Measurements from ENCODE around the gene RAPGEF2. TPM values are rescaled to one million over a fixed set of nuclear protein-coding genes. Genes with fewer than 3 reads are reported as not detected.
A peak's percentile ranks its signal among the peaks of the same experiment; 100 is the strongest.

Gene RAPGEF2
- total and polyA plus RNA-seq, 9 of the 15 experiments (the other 6 are each of a cell fraction or from before 2014, with no cell fraction given): 3.1 to 32.6 (median 23.1) TPM

DNA sequence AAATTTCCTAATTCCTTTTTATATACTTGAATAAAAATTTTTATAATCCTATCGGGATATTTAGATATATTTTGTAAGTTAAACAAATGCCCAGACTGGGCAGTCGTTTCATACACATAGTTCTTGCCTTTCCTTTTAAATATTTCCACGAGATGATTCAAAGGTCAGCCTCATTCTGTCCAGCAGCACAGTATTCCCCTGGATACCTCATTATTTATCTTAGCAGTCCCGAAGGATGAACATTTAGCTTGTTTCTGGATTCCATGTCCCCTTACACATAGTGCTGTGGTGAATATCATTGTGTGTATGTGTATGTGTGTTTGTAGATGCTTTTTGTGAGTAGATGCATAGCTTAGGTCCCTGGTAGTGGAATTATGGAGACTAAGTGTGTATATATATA, 38.3 kb downstream of the RAPGEF2 start (continued):
- TF ChIP-seq, protein P1, sequence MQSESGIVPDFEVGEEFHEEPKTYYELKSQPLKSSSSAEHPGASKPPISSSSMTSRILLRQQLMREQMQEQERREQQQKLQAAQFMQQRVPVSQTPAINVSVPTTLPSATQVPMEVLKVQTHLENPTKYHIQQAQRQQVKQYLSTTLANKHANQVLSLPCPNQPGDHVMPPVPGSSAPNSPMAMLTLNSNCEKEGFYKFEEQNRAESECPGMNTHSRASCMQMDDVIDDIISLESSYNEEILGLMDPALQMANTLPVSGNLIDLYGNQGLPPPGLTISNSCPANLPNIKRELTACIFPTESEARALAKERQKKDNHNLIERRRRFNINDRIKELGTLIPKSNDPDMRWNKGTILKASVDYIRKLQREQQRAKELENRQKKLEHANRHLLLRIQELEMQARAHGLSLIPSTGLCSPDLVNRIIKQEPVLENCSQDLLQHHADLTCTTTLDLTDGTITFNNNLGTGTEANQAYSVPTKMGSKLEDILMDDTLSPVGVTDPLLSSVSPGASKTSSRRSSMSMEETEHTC (IDR thresholded peaks at IDR 0.05): no peak
- TF ChIP-seq, protein P2, sequence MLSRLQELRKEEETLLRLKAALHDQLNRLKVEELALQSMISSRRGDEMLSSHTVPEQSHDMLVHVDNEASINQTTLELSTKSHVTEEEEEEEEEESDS (CRISPR knock-in tag; IDR thresholded peaks at IDR 0.05): no peak

DNA sequence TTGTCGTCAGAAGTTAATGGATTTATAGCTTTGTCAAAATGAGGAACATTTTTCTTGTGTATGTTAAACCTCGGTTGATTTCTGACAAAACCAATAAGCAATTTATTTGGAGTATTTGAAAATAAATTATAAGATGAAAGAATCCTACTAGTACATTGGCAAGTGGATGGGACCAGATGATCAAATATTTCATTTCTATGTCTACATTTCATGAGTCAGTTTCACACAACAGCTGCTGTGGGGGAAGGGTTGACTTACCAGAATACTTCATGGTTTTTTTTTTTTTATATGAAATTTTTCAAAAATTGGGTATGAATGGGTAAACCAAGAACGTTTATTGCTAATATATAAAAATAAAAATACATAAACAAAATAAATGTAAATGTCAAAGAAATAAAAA, 39.4 kb downstream of the RAPGEF2 start:
- Histone ChIP-seq H3K79me2 (ENCODE audit: control insufficient read depth, insufficient read depth, low read length) (peaks cover 83% of the 10 kb centered on the region), H3K27me3 (ENCODE audit: control insufficient read depth in 2 of 2, insufficient read depth in 2 of 2, low read length in 2 of 2) (no peaks in the 10 kb centered on the region), H2AFZ (ENCODE audit: low read depth, low read length) (no peak overlapping the region), H3K9me1 (ENCODE audit: control insufficient read depth, insufficient read depth, low read length) (no peaks in the 10 kb centered on the region), H3K36me3 (ENCODE audit: control insufficient read depth, insufficient read depth, low read length) (no peaks in the 10 kb centered on the region), H3K27ac (ENCODE audit: extremely low read depth, low read depth, low read length) (no peak overlapping the region), H3K4me2 (ENCODE audit: insufficient read depth, low read length) (no peak overlapping the region), H3K4me3 (no peak overlapping the region), H3K4me1 (replicated peaks in 1 of 2; ENCODE audit: control insufficient read depth in 2 of 2, insufficient read depth in 2 of 2, low read length in 2 of 2) (peaks cover 8 to 22% of the 10 kb centered on the region in 2 experiments; a peak in 4 of 5 replicates), H3K9me3 (replicated peaks; ENCODE audit: control insufficient read depth, insufficient read depth, low read depth, low read length) (no peaks in the 10 kb centered on the region), H4K20me1 (replicated peaks; ENCODE audit: control insufficient read depth, insufficient read depth, low read length) (no peaks in the 10 kb centered on the region), H3K9ac (ENCODE audit: insufficient read depth in 1 of 2, low read depth in 2 of 2, low read length in 2 of 2) (no peak overlapping the region)
- in situ Hi-C loops (cut with MboI) (no loop called here), intact Hi-C loops (cut with micrococcal nuclease) (no loop called here)
- no peak for FAIRE-seq
- POLR2A ChIA-PET: interaction anchor here (0.6 to 2.1 kb wide), 2 partner anchors 9 to 175 kb away, joined by 3 to 9 read pairs; no protein-coding TSS in a partner anchor
- CTCF ChIA-PET (ENCODE audit: low intra/inter-chr PET ratio): no interaction called here
- TF ChIP-seq MEIS2 (IDR thresholded peaks at IDR 0.05; ENCODE audit: partially characterized antibody): peak; percentile 12
- TF ChIP-seq, protein P3, sequence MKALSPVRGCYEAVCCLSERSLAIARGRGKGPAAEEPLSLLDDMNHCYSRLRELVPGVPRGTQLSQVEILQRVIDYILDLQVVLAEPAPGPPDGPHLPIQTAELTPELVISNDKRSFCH (CRISPR knock-in tag; IDR thresholded peaks at IDR 0.05): no peak
- TF ChIP-seq, protein P3 (tag; IDR thresholded peaks at IDR 0.05): no peak
- peak in 1 of 4 experiments; percentile 11 for DNase-seq (ENCODE audit: extremely low read depth in 1 of 4, low spot score in 3 of 4)
- no peak for ATAC-seq
- WGBS (ENCODE audit: insufficient coverage, low coverage, missing lambda C conversion rate): 24% methylated on average over 3 of the region's 3 CpGs
- no TSS peak for BruUV-seq (replicated peaks)
